ENCODE measurements around the gene SLC29A3. TPM values are rescaled to one million over a fixed set of nuclear protein-coding genes. Genes with fewer than 3 reads are reported as not detected.

Gene SLC29A3
- total RNA-seq, 4 donors from 2014 or later = 1.0 to 13.8 (median 5.5) TPM

GRCh38 chr10:71399946-71400345, 80.9 kb downstream of the SLC29A3 start:
- TF ChIP-seq, protein P1, sequence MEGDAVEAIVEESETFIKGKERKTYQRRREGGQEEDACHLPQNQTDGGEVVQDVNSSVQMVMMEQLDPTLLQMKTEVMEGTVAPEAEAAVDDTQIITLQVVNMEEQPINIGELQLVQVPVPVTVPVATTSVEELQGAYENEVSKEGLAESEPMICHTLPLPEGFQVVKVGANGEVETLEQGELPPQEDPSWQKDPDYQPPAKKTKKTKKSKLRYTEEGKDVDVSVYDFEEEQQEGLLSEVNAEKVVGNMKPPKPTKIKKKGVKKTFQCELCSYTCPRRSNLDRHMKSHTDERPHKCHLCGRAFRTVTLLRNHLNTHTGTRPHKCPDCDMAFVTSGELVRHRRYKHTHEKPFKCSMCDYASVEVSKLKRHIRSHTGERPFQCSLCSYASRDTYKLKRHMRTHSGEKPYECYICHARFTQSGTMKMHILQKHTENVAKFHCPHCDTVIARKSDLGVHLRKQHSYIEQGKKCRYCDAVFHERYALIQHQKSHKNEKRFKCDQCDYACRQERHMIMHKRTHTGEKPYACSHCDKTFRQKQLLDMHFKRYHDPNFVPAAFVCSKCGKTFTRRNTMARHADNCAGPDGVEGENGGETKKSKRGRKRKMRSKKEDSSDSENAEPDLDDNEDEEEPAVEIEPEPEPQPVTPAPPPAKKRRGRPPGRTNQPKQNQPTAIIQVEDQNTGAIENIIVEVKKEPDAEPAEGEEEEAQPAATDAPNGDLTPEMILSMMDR (IDR thresholded peaks at IDR 0.05) = no peak
- TF ChIP-seq POLR2A (IDR thresholded peaks at IDR 0.05) = no peak
- no peaks in the 10 kb centered on the region for H3K36me3 ChIP-seq
- intact Hi-C loops (cut with DNase I; ENCODE audit: low total_unique reads) = loop anchor here (10.0 kb wide), 1 partner anchor 305 kb away; no protein-coding TSS in a partner anchor
- H3K9me3 ChIP-seq = no peaks in the 10 kb centered on the region
- no peak for DNase-seq
- peaks cover 0 to 8% of the 10 kb centered on the region in 2 donors for H3K4me1 ChIP-seq
- H3K4me3 ChIP-seq = no peak overlapping the region
- H3K27ac ChIP-seq = no peak overlapping the region
- H3K27me3 ChIP-seq = peaks cover 0 to 3% of the 10 kb centered on the region in 2 donors

GRCh38 chr10:71401056-71401455, 82.0 kb downstream of the SLC29A3 start:
- DNase-seq = no peak
- Histone ChIP-seq H3K27ac (no peak overlapping the region), H3K27me3 (peaks cover 0 to 3% of the 10 kb centered on the region in 2 donors), H3K9me3 (no peaks in the 10 kb centered on the region), H3K4me3 (no peak overlapping the region), H3K4me1 (peaks cover 0 to 8% of the 10 kb centered on the region in 2 donors), H3K36me3 (no peaks in the 10 kb centered on the region)
- intact Hi-C loops (cut with DNase I; ENCODE audit: low total_unique reads) = no loop called here
- no peak for TF ChIP-seq POLR2A (IDR thresholded peaks at IDR 0.05)
- TF ChIP-seq, protein P1 (IDR thresholded peaks at IDR 0.05) = no peak

- H3K4me3 ChIP-seq = no peak overlapping the region
- peaks cover 0 to 3% of the 10 kb centered on the region in 2 donors for H3K27me3 ChIP-seq
- H3K36me3 ChIP-seq = no peaks in the 10 kb centered on the region
- H3K27ac ChIP-seq = no peak overlapping the region
- H3K4me1 ChIP-seq = peaks cover 0 to 8% of the 10 kb centered on the region in 2 donors
- TF ChIP-seq, protein P1 (IDR thresholded peaks at IDR 0.05) = no peak
- no peak for TF ChIP-seq POLR2A (IDR thresholded peaks at IDR 0.05)
- intact Hi-C loops (cut with DNase I; ENCODE audit: low total_unique reads) = no loop called here
- no peak for DNase-seq
- no peaks in the 10 kb centered on the region for H3K9me3 ChIP-seq
Measured at GRCh38 chr10:71402005-71402404, 82.9 kb downstream of the SLC29A3 start.

DNA sequence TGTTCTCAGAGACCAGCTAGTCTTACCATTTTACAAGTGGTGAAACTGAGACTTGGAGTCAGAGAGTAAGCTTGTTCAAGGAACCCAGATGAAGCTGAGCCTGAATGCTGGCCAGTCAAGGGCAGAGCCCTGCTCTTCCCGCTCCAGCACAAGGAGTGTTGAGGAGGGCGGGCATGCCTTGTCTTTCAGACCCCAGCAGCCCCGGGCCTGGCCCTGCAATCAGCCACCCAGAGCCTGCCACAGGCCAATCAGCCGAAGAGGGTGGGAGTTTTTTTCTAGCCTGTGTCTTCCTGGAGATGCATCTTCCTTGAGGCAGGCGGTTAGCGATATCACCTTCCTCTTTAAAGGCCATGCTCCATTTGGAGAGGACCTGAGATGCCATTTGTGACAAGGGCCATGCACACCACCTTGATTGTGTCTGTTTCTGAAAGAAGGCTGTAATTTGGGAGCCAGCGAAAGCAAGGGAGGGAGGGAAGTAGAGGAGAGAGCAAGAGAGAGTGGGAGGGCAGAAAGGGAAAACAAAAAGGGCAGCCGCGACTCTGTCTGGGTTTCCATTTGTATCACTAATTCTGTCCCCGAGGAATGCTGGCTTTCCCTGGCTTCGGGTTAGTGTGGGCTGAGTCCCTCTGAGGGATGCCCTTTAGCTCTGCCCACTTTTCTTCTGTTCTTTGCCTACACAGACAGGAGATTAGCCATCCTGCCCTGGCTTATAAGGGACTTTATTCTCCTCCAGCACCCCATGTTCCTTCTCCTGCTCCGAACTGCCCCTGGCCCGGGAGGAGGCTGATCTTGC, 85.6 kb downstream of the SLC29A3 start:
- no peaks in the 10 kb centered on the region for H3K9me3 ChIP-seq
- intact Hi-C loops (cut with DNase I; ENCODE audit: low total_unique reads) = no loop called here
- TF ChIP-seq POLR2A (IDR thresholded peaks at IDR 0.05) = no peak
- TF ChIP-seq, protein P1 (IDR thresholded peaks at IDR 0.05) = no peak
- no peak for DNase-seq
- H3K36me3 ChIP-seq = no peaks in the 10 kb centered on the region
- H3K4me3 ChIP-seq = no peak overlapping the region
- no peak overlapping the region for H3K27ac ChIP-seq
- H3K27me3 ChIP-seq = no peaks in the 10 kb centered on the region
- no peaks in the 10 kb centered on the region for H3K4me1 ChIP-seq

- Histone ChIP-seq H3K36me3 (no peaks in the 10 kb centered on the region), H3K9me3 (peaks cover 0 to 5% of the 10 kb centered on the region in 2 donors), H3K4me1 (no peaks in the 10 kb centered on the region), H3K27ac (no peak overlapping the region), H3K4me3 (no peak overlapping the region), H3K27me3 (no peaks in the 10 kb centered on the region)
- intact Hi-C loops (cut with DNase I; ENCODE audit: low total_unique reads) = no loop called here
- TF ChIP-seq, protein P1 (IDR thresholded peaks at IDR 0.05) = no peak
- DNase-seq = no peak
Measured at GRCh38 chr10:71406878-71407277, 87.8 kb downstream of the SLC29A3 start.

Data from uterus (tissue), 4 donors.